ENCODE measurements around the gene AP2M1.
A peak's percentile ranks its signal among the peaks of the same experiment; 100 is the strongest.

The AP2M1 gene

DNA sequence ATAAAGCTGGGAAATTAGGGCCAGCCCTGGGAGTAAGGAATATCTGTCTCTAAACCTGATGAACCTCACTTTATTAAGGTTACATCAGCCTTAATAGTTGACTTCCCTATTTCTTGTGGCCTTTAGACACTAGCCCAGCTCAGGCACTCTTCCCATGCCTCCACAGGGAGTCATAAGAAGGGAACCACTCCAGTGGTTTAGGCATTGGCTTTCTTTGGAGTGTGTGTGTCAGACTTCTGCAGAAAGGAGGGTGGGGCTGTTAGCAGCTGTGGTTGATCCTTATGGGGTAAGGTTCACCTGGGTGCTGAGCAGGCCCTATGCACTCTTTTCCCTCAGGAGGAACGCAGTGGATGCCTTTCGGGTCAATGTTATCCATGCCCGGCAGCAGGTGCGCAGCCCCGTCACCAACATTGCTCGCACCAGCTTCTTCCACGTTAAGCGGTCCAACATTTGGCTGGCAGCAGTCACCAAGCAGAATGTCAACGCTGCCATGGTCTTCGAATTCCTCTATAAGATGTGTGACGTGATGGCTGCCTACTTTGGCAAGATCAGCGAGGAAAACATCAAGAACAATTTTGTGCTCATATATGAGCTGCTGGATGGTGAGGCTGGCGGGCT, 4.0 kb downstream of the AP2M1 start:
- DNase-seq (ENCODE audit: low read depth) = no peak
- TF ChIP-seq, protein P1, sequence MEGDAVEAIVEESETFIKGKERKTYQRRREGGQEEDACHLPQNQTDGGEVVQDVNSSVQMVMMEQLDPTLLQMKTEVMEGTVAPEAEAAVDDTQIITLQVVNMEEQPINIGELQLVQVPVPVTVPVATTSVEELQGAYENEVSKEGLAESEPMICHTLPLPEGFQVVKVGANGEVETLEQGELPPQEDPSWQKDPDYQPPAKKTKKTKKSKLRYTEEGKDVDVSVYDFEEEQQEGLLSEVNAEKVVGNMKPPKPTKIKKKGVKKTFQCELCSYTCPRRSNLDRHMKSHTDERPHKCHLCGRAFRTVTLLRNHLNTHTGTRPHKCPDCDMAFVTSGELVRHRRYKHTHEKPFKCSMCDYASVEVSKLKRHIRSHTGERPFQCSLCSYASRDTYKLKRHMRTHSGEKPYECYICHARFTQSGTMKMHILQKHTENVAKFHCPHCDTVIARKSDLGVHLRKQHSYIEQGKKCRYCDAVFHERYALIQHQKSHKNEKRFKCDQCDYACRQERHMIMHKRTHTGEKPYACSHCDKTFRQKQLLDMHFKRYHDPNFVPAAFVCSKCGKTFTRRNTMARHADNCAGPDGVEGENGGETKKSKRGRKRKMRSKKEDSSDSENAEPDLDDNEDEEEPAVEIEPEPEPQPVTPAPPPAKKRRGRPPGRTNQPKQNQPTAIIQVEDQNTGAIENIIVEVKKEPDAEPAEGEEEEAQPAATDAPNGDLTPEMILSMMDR (conservative IDR thresholded peaks at IDR 0.05; ENCODE audit: low read depth, low read length) = no peak
- no peak overlapping the region for H3K4me3 ChIP-seq (ENCODE audit: low read length)

DNA sequence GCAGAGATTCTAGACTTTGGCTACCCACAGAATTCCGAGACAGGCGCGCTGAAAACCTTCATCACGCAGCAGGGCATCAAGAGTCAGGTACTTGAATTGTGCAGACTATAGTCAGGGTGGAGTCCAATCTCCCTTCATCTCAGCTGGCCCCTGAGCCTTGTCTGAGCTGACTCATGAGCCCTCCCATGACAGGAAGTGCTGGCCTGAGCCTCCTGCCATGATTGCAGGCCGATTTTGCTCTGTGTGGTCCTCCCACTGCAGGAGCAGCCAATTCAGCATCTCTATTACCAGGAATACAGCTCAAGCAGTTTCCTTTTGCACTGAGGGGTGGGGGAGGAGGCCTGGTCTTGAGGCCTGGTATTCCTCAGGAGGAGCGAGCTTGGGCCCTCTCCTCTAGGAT, 5.5 kb downstream of the AP2M1 start:
- DNase-seq (ENCODE audit: low read depth) = no peak
- TF ChIP-seq, protein P1 (conservative IDR thresholded peaks at IDR 0.05; ENCODE audit: low read depth, low read length) = no peak
- no peak overlapping the region for H3K4me3 ChIP-seq (ENCODE audit: low read length)

DNA sequence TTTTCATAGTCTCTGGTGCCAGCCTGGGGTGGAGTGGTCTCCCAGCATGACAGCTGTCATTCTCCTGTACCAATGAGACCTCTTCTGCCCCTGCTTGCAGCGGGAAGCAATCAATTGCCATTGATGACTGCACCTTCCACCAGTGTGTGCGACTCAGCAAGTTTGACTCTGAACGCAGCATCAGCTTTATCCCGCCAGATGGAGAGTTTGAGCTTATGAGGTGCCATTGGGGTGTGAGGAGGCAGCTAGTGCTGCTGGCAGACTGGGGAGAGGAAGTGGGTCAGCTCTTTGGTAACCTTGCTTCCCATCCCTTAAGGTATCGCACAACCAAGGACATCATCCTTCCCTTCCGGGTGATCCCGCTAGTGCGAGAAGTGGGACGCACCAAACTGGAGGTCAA, 6.9 kb downstream of the AP2M1 start:
- H3K4me3 ChIP-seq (ENCODE audit: low read length) = no peak overlapping the region
- no peak for DNase-seq (ENCODE audit: low read depth)
- TF ChIP-seq, protein P1 (conservative IDR thresholded peaks at IDR 0.05; ENCODE audit: low read depth, low read length) = no peak

DNA sequence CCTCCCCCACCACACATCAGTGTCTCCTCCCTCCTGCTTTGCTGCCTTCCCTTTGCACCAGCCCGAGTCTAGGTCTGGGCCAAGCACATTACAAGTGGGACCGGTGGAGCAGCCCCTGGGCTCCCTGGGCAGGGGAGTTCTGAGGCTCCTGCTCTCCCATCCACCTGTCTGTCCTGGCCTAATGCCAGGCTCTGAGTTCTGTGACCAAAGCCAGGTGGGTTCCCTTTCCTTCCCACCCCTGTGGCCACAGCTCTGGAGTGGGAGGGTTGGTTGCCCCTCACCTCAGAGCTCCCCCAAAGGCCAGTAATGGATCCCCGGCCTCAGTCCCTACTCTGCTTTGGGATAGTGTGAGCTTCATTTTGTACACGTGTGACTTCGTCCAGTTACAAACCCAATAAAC, 9.0 kb downstream of the AP2M1 start:
- TF ChIP-seq, protein P1 (conservative IDR thresholded peaks at IDR 0.05; ENCODE audit: low read depth, low read length) = no peak
- no peak overlapping the region for H3K4me3 ChIP-seq (ENCODE audit: low read length)
- no peak for DNase-seq (ENCODE audit: low read depth)

DNA sequence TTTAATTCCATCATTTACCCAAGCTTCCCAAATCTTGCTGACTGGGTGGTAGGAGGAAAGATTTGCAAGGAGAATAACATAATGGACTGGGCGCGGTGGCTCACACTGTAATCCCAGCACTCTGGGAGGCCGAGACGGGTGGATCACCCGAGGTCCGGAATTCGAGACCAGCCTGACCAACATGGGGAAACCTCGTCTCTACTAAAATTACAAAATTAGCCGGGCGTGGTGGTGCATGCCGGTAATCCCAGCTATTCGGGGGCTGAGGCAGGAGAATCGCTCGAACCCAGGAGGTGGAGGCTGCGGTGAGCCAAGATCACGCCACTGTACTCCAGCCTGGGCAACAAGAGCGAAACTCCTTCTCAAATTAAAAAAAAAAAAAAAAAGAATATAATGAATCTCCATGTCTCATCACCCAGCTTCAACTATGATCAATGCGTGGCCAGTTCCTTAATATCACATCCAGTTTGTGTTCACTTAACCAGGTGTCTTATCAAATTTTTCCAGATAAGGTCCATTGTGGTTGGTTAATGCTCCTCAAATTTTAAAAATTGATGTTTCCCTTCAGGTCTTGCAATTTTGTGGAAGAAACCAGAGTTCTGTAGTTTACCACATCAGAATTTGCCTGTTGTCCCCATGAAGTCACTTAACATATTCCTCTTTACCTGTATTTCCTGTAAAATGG, 10.0 kb downstream of the AP2M1 start:
- no peak for DNase-seq (ENCODE audit: low read depth)
- TF ChIP-seq, protein P1 (conservative IDR thresholded peaks at IDR 0.05; ENCODE audit: low read depth, low read length) = no peak
- no peak overlapping the region for H3K4me3 ChIP-seq (ENCODE audit: low read length)

DNA sequence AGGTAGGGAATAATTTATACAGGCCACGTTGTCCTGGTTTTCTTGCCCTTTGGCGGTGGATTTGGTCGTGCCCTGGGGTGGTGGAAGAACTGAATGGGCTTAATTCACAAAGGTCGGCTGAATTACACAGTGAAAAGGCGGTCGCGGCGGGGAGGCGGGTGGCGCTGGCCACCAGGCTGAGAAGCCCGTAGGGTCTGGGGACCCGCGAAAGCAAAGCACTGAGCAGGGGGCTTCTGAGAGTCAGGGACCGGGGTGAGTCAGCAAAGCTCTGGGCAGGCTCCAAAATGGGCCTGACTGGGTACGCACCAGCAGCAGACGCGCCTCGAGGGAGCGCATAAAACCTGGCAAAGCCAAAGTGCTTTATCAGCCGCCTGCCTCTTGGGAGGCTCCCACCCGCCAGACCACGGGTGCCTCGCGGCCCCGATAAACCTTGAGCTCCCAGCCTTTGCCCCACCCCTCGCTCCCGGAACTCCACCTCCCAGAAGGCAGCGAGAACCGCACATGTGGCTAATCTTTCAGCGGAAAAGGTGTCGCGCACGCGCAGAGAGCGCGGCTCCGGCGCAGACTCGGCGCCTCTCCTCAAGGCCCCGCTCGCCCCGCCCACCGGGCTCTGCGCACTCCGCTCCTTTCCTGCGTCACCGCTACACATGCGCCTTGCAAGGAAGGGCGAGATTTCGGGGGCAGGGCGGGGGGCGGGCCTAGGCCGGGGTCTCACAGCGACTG, 11.0 kb downstream of the AP2M1 start:
- peak; percentile 95 for DNase-seq (ENCODE audit: low read depth)
- peak overlapping the region; percentile 99 for H3K4me3 ChIP-seq (ENCODE audit: low read length)
- TF ChIP-seq, protein P1 (conservative IDR thresholded peaks at IDR 0.05; ENCODE audit: low read depth, low read length) = no peak

Data from retinal pigment epithelial cell (primary cell).